Lung (tissue), 12 donors: ENCODE results near the gene TEDC1. TPM values are rescaled to one million over a fixed set of nuclear protein-coding genes. Genes with fewer than 3 reads are reported as not detected.

ENCODE experiments used
- ATAC-seq: fragments of 200-7000 bp; cut with Tn5 transposase; one replicate; pipeline ENCODE4 v1.9.1; 2020; ENCODE audit warnings: moderate number of reproducible peaks; ENCODE audit not compliant: insufficient read depth, low FRiP score
- DNase-seq, 3 donors: peaks; one replicate each; pipeline ENCODE4 v3.0.0-alpha.2; 2013 to 2017
- H3K27ac ChIP-seq, 2 donors: one replicate each; pipeline ENCODE4 v1.5.1; 2013; ENCODE audit warnings: mild to moderate bottlenecking in 2 of 2, moderate library complexity in 2 of 2, control low read depth in 1 of 2, inconsistent platforms in 1 of 2, low read depth in 1 of 2, low read length in 1 of 2
- H3K27me3 ChIP-seq, 3 donors: one replicate each; pipeline ENCODE4 v1.5.1; 2013; ENCODE audit warnings: low read length in 2 of 3; ENCODE audit not compliant: control insufficient read depth in 3 of 3, insufficient read depth in 3 of 3
- H3K36me3 ChIP-seq, 4 donors: one replicate each; pipeline ENCODE4 v1.5.1; 2013; ENCODE audit warnings: low read length in 4 of 4, mild to moderate bottlenecking in 1 of 4, moderate library complexity in 1 of 4; ENCODE audit not compliant: control insufficient read depth in 4 of 4, insufficient read depth in 4 of 4
- H3K4me1 ChIP-seq, 5 donors: one replicate each; pipeline ENCODE4 v1.5.1; 2013; ENCODE audit warnings: low read length in 5 of 5, mild to moderate bottlenecking in 2 of 5, moderate library complexity in 1 of 5; ENCODE audit not compliant: control insufficient read depth in 5 of 5, insufficient read depth in 5 of 5
- H3K4me3 ChIP-seq: one replicate; pipeline ENCODE4 v1.5.1; 2013; ENCODE audit warnings: mild to moderate bottlenecking, control low read depth, moderate library complexity
- H3K9ac ChIP-seq, 2 donors: one replicate each; pipeline ENCODE4 v1.5.1; 2013; ENCODE audit warnings: low read length in 2 of 2, control low read depth in 1 of 2; ENCODE audit not compliant: insufficient read depth in 1 of 2
- H3K9me3 ChIP-seq, 4 donors: one replicate each; pipeline ENCODE4 v1.5.1; 2013; ENCODE audit warnings: low read length in 3 of 4, mild to moderate bottlenecking in 1 of 4, moderate library complexity in 1 of 4; ENCODE audit not compliant: control insufficient read depth in 4 of 4, insufficient read depth in 3 of 4
- CTCF ChIP-seq: IDR thresholded peaks from 2 replicates; pipeline ENCODE4 v1.5.1; 2012; ENCODE audit warnings: mild to moderate bottlenecking; ENCODE audit errors: control extremely low read depth, extremely low read depth
- WGBS, 2 donors: extraction: QIAGEN DNeasy Blood & Tissue Kit; methylation state at CpG; one replicate each; pipeline ENCODE4 v1.1.7; 2013; 5-methylcytosine and 5-hydroxymethylcytosine counted together
- polyA plus RNA-seq, 2 donors: library from polyadenylated mRNA; stranded (reverse); fragments of 200-250 nt; gene quantifications; one replicate each; pipeline ENCODE4 v1.2.1, GENCODE V29; 2013
- total RNA-seq, 2 donors: library from RNA; depleted of rRNA in 1 of 2; stranded (reverse); fragments of >200 nt in 1 of 2; gene quantifications; one replicate each; pipeline ENCODE4 v1.2.1, GENCODE V29; 2014 to 2021
- donor health status: control.
- donor health status: control.
- donor health status: Bipolar disorder and iron deficiency.
- donor health status: healthy.
- donor health status: DM: yes; HTN: yes; CAD: no.

Gene TEDC1
- total and polyA plus RNA-seq, 4 donors, result 5.8 to 20.8 (median 14.4) TPM

GRCh38 chr14:105452963-105453362 lies 38.1 kb upstream of the TEDC1 start:
- H3K27ac ChIP-seq, result no peak overlapping the region
- ATAC-seq (no peak), DNase-seq (no peak)
- H3K4me1 ChIP-seq, result peaks cover 0 to 4% (median 0%) of the 10 kb centered on the region in 5 donors
- H3K36me3 ChIP-seq, result peaks cover 2 to 45% (median 13%) of the 10 kb centered on the region in 4 donors
- no peaks in the 10 kb centered on the region for H3K9me3 ChIP-seq
- H3K27me3 ChIP-seq, result no peaks in the 10 kb centered on the region
- 91 to 93% methylated on average over 14 of the region's 14 CpGs for WGBS, 2 donors
- H3K9ac ChIP-seq, result no peak overlapping the region
- TF ChIP-seq CTCF, result no peak
- no peak overlapping the region for H3K4me3 ChIP-seq

- TF ChIP-seq CTCF, result no peak
- H3K36me3 ChIP-seq, result peaks cover 3 to 52% (median 14%) of the 10 kb centered on the region in 4 donors
- no peak overlapping the region for H3K27ac ChIP-seq
- DNase-seq (no peak), ATAC-seq (no peak)
- H3K27me3 ChIP-seq, result no peaks in the 10 kb centered on the region
- 95 to 97% methylated on average over 14 of the region's 14 CpGs for WGBS, 2 donors
- no peak overlapping the region for H3K4me3 ChIP-seq
- H3K4me1 ChIP-seq, result peaks cover 0 to 3% (median 0%) of the 10 kb centered on the region in 5 donors
- H3K9ac ChIP-seq, result no peak overlapping the region
- H3K9me3 ChIP-seq, result no peaks in the 10 kb centered on the region
Observed at GRCh38 chr14:105453847-105454246, 37.2 kb upstream of the TEDC1 start.

- Histone ChIP-seq H3K4me1 (no peaks in the 10 kb centered on the region), H3K9me3 (no peaks in the 10 kb centered on the region), H3K36me3 (peaks cover 3 to 50% (median 13%) of the 10 kb centered on the region in 4 donors), H3K27me3 (no peaks in the 10 kb centered on the region), H3K9ac (no peak overlapping the region), H3K27ac (no peak overlapping the region), H3K4me3 (no peak overlapping the region)
- no peak for TF ChIP-seq CTCF
- WGBS, 2 donors, result 92 to 95% methylated on average over 22 of the region's 22 CpGs
- no peak for ATAC-seq
- no peak for DNase-seq
Observed at GRCh38 chr14:105455086-105455640, 35.9 kb upstream of the TEDC1 start.
